ENCODE measurements around the gene TSC22D4. TPM values are rescaled to one million over a fixed set of nuclear protein-coding genes. Genes with fewer than 3 reads are reported as not detected.
"Not testable (repeated sequence)": the region's sequence is repeated elsewhere in the genome, so short reads cannot be mapped to it uniquely, and the experiment has no call there.

Gene TSC22D4
- total RNA-seq, 1 experiment from 2014 or later, result 35.8 TPM

- Histone ChIP-seq H3K4me3 (ENCODE audit: insufficient read depth, low read depth, low read length) (no peak overlapping the region), H3K36me3 (replicated peaks; ENCODE audit: control insufficient read depth, insufficient read depth, low read length) (no peaks in the 10 kb centered on the region), H3K27me3 (ENCODE audit: control insufficient read depth, insufficient read depth, low read length) (no peaks in the 10 kb centered on the region)
- DNase-seq, result no peak
These were observed 27.4 kb upstream of the TSC22D4 start for GRCh38 chr7:100506356-100506923.

- Histone ChIP-seq H3K36me3 (replicated peaks; ENCODE audit: control insufficient read depth, insufficient read depth, low read length) (no peaks in the 10 kb centered on the region), H3K27me3 (ENCODE audit: control insufficient read depth, insufficient read depth, low read length) (no peaks in the 10 kb centered on the region)
- DNase-seq, result no peak
These were observed 26.0 kb upstream of the TSC22D4 start for GRCh38 chr7:100504887-100505611.

DNA sequence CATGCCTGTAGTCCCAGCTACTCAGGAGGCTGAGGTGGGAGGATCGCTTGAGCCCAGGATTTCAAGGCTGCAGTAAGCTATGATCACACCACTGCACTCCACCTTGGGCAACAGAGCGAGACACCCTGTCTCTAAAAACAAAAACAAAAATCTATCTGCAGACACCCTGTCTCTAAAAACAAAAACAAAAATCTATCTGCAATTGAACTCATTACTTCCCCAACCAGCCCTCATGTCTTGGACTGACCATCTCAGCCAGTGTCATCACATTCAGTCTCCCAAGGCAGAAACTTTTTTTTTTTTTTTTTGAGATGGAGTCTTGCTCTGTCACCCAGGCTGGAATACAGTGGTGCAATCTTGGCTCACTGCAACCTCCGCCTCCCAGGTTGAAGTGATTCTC lies 25.0 kb upstream of the TSC22D4 start:
- not testable (repeated sequence) for DNase-seq; H3K36me3 ChIP-seq (replicated peaks; ENCODE audit: control insufficient read depth, insufficient read depth, low read length); H3K4me3 ChIP-seq (ENCODE audit: insufficient read depth, low read depth, low read length); H3K27me3 ChIP-seq (ENCODE audit: control insufficient read depth, insufficient read depth, low read length)

More at GRCh38 chr7:100504887-100505611, 26.0 kb upstream of the TSC22D4 start:
- no peak overlapping the region for H3K4me3 ChIP-seq (ENCODE audit: insufficient read depth, low read depth, low read length)

DNA sequence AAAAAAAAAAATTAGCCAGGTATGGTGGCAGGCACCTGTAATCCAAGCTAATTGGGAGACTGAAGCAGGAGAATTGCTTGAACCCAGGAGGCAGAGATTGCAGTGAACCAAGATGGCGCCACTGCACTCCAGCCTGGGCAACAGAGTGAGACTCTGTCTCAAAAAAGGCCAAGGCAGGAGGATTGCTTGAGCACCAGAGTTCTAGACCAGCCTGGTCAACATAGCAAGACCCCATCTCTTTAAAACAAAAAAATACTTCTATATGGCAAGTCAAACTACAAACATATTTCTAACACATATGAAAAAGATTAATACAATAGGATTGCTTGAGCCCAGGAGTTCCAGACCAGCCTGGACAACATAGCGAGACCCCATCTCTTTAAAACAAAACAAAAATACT lies 21.7 kb upstream of the TSC22D4 start:
- H3K36me3 ChIP-seq (replicated peaks; ENCODE audit: control insufficient read depth, insufficient read depth, low read length); H3K4me3 ChIP-seq (ENCODE audit: insufficient read depth, low read depth, low read length); H3K27me3 ChIP-seq (ENCODE audit: control insufficient read depth, insufficient read depth, low read length); DNase-seq: not testable (repeated sequence)

DNA sequence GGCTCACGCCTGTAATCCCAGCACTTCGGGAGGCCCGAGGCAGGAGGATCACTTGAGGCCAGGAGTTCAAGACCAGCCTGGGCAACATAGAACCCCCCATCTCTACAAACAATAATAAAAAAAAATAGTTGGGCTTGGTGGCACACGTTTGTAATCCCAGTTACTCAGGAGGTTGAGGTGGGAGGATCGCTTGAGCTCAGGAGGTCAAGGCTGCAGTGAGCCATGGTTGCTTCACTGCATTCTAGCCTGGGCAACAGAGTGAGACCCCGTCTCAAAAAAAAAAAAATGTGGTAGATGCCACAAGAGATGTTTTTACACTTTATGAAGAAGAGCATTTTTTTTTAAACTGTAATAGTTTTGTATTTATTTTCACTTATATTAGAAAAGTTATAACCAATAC lies 17.5 kb upstream of the TSC22D4 start:
- DNase-seq, result no peak
- no peak overlapping the region for H3K4me3 ChIP-seq (ENCODE audit: insufficient read depth, low read depth, low read length)
- H3K36me3 ChIP-seq (replicated peaks; ENCODE audit: control insufficient read depth, insufficient read depth, low read length), result no peaks in the 10 kb centered on the region
- H3K27me3 ChIP-seq (ENCODE audit: control insufficient read depth, insufficient read depth, low read length), result peaks cover 14% of the 10 kb centered on the region

DNA sequence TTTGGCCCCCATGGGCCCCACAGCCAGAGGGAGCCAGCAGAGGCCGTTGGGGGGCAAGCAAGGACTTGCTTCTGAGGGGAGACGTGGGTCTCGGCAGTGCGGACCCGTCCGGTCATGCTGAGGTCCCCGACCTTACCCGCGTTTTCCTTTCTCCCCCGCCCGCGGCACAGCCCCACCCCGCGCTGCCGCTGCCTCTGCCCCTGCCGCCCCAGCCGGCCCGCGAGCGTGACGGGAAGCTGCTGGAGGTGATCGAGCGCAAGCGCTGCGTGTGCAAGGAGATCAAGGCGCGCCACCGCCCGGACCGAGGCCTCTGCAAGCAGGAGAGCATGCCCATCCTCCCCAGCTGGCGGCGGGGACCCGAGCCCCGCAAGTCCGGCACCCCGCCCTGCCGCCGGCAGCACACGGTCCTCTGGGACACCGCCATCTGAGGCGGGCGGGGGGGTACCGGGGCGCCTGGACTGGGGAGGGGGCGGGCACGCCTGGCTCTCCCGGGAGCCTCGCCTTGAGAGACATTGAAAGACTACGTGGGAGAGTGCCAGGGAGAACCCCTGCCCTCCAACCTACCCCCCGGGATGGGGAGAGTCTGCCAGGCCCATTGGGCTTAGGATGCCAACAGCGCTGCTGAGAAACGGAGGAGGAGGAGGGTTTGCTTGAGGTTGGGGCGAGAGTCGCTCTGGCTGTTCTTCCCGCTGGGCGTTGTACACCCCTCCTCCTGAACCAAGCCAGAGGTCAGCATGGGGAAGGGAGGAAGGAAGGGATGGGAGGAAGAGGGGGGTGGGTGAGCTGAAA lies 14.7 kb upstream of the TSC22D4 start:
- Histone ChIP-seq H3K4me3 (ENCODE audit: insufficient read depth, low read depth, low read length) (peak overlapping the region; percentile 52), H3K36me3 (replicated peaks; ENCODE audit: control insufficient read depth, insufficient read depth, low read length) (no peaks in the 10 kb centered on the region), H3K27me3 (ENCODE audit: control insufficient read depth, insufficient read depth, low read length) (peaks cover 14% of the 10 kb centered on the region)
- peak; percentile 84 for DNase-seq

DNA sequence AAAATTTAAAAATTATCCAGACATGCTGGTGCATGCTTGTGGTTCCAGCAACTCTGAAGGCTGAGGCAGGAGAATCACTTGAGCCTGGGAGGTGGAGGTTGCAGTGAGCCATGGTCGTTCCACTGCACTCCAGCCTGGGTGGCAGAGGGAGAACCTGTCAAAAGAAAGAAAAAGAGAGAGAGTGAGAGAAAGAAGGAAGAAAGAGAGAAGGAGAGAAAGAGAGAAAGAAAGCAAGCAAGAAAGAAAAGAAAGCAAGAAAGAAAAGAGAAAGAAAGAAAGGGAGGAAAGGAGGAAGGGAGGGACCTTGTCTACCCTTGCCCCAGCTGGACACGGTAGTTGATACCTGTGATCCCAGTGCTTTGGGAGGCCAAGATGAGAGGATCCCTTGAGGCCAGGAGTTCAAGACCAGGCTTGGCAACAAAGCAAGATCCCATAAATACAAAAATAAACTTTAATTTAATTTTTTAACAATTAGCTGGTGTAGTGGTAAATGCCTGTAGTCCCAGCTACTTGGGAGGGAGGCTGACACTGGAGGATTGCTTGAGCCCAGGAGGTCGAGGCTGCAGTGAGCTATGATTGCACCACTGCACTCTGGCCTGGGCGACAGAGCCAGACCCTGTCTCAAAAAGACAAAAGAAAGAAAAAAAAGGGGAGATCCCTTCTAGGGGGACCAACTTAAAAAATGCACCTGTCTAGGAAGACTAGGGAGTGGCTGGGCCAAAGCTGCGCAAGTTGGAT lies 13.9 kb upstream of the TSC22D4 start:
- DNase-seq, result no peak
- H3K36me3 ChIP-seq (replicated peaks; ENCODE audit: control insufficient read depth, insufficient read depth, low read length), result no peaks in the 10 kb centered on the region
- peak overlapping the region; percentile 52; the same call in 1 of the 2 replicates for H3K4me3 ChIP-seq (ENCODE audit: insufficient read depth, low read depth, low read length)
- H3K27me3 ChIP-seq (ENCODE audit: control insufficient read depth, insufficient read depth, low read length), result peaks cover 14% of the 10 kb centered on the region

DNA sequence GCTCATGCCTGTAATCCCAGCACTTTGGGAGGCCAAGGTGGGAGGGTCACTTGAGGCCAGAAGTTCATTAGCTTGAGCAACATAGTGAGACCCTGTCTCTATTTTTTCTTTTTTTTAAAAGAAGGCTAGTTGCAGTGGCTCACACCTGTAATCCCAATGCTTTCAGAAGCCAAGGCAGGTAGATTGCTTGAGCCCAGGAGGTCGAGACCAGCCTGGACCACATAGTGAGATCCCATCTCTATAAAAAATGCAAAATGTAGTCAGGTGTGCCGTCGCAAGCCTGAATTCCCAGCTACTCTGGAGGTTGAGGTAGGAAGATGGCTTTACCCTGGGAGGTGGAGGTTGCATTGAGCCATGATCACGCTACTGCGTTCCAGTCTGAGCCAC lies 12.2 kb upstream of the TSC22D4 start:
- Histone ChIP-seq H3K36me3 (replicated peaks; ENCODE audit: control insufficient read depth, insufficient read depth, low read length) (no peaks in the 10 kb centered on the region), H3K4me3 (ENCODE audit: insufficient read depth, low read depth, low read length) (no peak overlapping the region), H3K27me3 (ENCODE audit: control insufficient read depth, insufficient read depth, low read length) (peaks cover 14% of the 10 kb centered on the region)
- DNase-seq, result no peak

- H3K4me3 ChIP-seq (ENCODE audit: insufficient read depth, low read depth, low read length), result no peak overlapping the region
- peaks cover 14% of the 10 kb centered on the region for H3K27me3 ChIP-seq (ENCODE audit: control insufficient read depth, insufficient read depth, low read length)
- DNase-seq, result peak; percentile 66
- H3K36me3 ChIP-seq (replicated peaks; ENCODE audit: control insufficient read depth, insufficient read depth, low read length), result no peaks in the 10 kb centered on the region
These were observed 11.6 kb upstream of the TSC22D4 start for GRCh38 chr7:100490483-100491191.

- Histone ChIP-seq H3K36me3 (replicated peaks; ENCODE audit: control insufficient read depth, insufficient read depth, low read length) (no peaks in the 10 kb centered on the region), H3K27me3 (ENCODE audit: control insufficient read depth, insufficient read depth, low read length) (peaks cover 14% of the 10 kb centered on the region), H3K4me3 (ENCODE audit: insufficient read depth, low read depth, low read length) (no peak overlapping the region)
- peak; percentile 99 for DNase-seq
These were observed 10.8 kb upstream of the TSC22D4 start for GRCh38 chr7:100489824-100490223.

DNA sequence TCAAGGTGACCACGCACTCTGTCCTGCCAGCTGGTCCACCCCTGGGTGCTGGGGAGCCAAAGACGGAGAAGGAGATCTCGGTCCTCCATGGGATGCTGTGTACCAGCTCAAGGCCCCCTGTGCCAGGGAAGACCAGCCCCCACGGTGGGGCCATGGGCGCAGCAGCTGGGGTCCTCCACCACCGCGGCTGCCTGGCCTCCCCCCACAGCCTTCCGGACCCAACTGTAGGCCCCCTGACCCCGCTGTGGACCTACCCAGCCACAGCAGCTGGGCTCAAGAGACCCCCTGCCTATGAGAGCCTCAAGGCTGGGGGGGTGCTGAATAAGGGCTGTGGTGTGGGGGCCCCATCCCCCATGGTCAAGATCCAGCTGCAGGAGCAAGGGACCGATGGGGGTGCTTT lies 10.1 kb upstream of the TSC22D4 start:
- Histone ChIP-seq H3K27me3 (ENCODE audit: control insufficient read depth, insufficient read depth, low read length) (peaks cover 14% of the 10 kb centered on the region), H3K4me3 (ENCODE audit: insufficient read depth, low read depth, low read length) (no peak overlapping the region), H3K36me3 (replicated peaks; ENCODE audit: control insufficient read depth, insufficient read depth, low read length) (no peaks in the 10 kb centered on the region)
- DNase-seq, result peak; percentile 26

DNA sequence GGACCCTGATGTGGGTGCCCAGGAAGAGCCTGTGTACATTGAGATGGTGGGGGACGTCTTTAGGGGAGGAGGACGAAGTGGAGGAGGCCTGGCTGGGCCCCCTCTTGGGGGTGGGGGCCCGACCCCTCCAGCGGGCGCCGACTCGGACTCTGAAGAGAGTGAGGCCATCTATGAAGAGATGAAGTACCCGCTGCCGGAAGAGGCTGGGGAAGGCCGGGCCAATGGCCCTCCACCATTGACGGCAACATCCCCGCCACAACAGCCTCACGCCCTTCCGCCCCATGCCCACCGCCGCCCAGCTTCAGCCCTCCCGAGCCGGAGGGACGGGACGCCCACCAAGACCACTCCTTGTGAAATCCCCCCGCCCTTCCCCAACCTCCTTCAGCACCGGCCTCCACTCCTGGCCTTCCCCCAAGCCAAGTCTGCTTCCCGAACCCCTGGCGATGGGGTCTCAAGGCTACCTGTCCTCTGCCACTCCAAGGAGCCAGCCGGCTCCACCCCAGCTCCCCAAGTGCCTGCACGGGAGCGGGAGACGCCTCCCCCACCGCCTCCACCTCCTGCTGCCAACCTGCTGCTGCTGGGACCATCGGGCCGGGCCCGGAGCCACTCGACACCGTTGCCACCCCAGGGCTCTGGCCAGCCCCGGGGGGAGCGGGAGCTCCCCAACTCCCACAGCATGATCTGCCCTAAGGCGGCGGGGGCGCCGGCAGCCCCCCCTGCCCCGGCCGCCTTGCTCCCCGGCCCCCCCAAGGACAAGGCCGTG lies 9.5 kb upstream of the TSC22D4 start:
- no peaks in the 10 kb centered on the region for H3K36me3 ChIP-seq (replicated peaks; ENCODE audit: control insufficient read depth, insufficient read depth, low read length)
- peak; percentile 40 for DNase-seq
- peaks cover 9% of the 10 kb centered on the region for H3K27me3 ChIP-seq (ENCODE audit: control insufficient read depth, insufficient read depth, low read length)
- no peak overlapping the region for H3K4me3 ChIP-seq (ENCODE audit: insufficient read depth, low read depth, low read length)

- Histone ChIP-seq H3K27me3 (ENCODE audit: control insufficient read depth, insufficient read depth, low read length) (no peaks in the 10 kb centered on the region), H3K4me3 (ENCODE audit: insufficient read depth, low read depth, low read length) (no peak overlapping the region), H3K36me3 (replicated peaks; ENCODE audit: control insufficient read depth, insufficient read depth, low read length) (no peaks in the 10 kb centered on the region)
- DNase-seq, result peak; percentile 82
These were observed 7.9 kb upstream of the TSC22D4 start for GRCh38 chr7:100486753-100487446.

Measured in H7 (cell line).